ENCODE data around the gene RELL2. TPM values are rescaled to one million over a fixed set of nuclear protein-coding genes. Genes with fewer than 3 reads are reported as not detected.

RELL2 gene
- total RNA-seq, 1 experiment from 2014 or later = 13.3 TPM

GRCh38 chr5:141668601-141669265 is 31.9 kb downstream of the RELL2 start:
- no peaks in the 10 kb centered on the region for H3K27me3 ChIP-seq (ENCODE audit: control insufficient read depth, insufficient read depth, low read length)
- 0 out of 2 replicates have a peak, but pooled peaks cover 3% of the 10 kb centered on the region for H3K4me1 ChIP-seq (ENCODE audit: control insufficient read depth, insufficient read depth, low read length)
- DNase-seq (ENCODE audit: low read depth, low spot score) = no peak
- H3K27ac ChIP-seq (ENCODE audit: low read length) = no peak overlapping the region
- BruUV-seq (replicated peaks) = no TSS peak
- in situ Hi-C loops (cut with HindIII; ENCODE audit: low pct_unique_long_range_greater_than_20kb, low sequenced_read_pairs) (no loop called here), intact Hi-C loops (cut with micrococcal nuclease; ENCODE audit: unreplicated experiment) (loop anchor here (10.0 kb wide), 1 partner anchor 296 kb away; the partner anchor contains the start of gene RNF14)
- TF ChIP-seq REST (IDR thresholded peaks at IDR 0.05; ENCODE audit: insufficient read depth in 1 of 2, low read depth in 2 of 2, low read length in 1 of 2) = no peak
- TF ChIP-seq, protein P1, sequence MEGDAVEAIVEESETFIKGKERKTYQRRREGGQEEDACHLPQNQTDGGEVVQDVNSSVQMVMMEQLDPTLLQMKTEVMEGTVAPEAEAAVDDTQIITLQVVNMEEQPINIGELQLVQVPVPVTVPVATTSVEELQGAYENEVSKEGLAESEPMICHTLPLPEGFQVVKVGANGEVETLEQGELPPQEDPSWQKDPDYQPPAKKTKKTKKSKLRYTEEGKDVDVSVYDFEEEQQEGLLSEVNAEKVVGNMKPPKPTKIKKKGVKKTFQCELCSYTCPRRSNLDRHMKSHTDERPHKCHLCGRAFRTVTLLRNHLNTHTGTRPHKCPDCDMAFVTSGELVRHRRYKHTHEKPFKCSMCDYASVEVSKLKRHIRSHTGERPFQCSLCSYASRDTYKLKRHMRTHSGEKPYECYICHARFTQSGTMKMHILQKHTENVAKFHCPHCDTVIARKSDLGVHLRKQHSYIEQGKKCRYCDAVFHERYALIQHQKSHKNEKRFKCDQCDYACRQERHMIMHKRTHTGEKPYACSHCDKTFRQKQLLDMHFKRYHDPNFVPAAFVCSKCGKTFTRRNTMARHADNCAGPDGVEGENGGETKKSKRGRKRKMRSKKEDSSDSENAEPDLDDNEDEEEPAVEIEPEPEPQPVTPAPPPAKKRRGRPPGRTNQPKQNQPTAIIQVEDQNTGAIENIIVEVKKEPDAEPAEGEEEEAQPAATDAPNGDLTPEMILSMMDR (IDR thresholded peaks at IDR 0.05) = no peak
- no peak for TF ChIP-seq POLR2AphosphoS5 (IDR thresholded peaks at IDR 0.05; ENCODE audit: low read depth, low read length)
- no peak for TF ChIP-seq TCF7L2 (IDR thresholded peaks at IDR 0.05; ENCODE audit: low read depth, low read length)
- TF ChIP-seq SIN3A (IDR thresholded peaks at IDR 0.05; ENCODE audit: borderline replicate concordance, insufficient read depth, low read depth, low read length) = no peak
- CTCF ChIA-PET = no interaction called here
- no peaks in the 10 kb centered on the region for H3K9me3 ChIP-seq (ENCODE audit: control insufficient read depth, insufficient read depth, low read depth, low read length)
- no peaks in the 10 kb centered on the region for H3K36me3 ChIP-seq (ENCODE audit: control insufficient read depth, insufficient read depth, low read length)
- no peak for ATAC-seq
- POLR2A ChIA-PET = interaction anchor here (1.3 kb wide), 1 partner anchor 26 kb away, joined by 3 read pairs; no protein-coding TSS in a partner anchor
- H3K4me3 ChIP-seq (ENCODE audit: low read depth in 2 of 2, low read length in 2 of 2) = no peak overlapping the region

- no peak overlapping the region for H3K27ac ChIP-seq (ENCODE audit: low read length)
- DNase-seq (ENCODE audit: low read depth, low spot score) (no peak), ATAC-seq (no peak)
- no TSS peak for BruUV-seq (replicated peaks)
- CTCF ChIA-PET = no interaction called here
- TF ChIP-seq POLR2AphosphoS5 (IDR thresholded peaks at IDR 0.05; ENCODE audit: low read depth, low read length) (no peak), TCF7L2 (IDR thresholded peaks at IDR 0.05; ENCODE audit: low read depth, low read length) (no peak), SIN3A (IDR thresholded peaks at IDR 0.05; ENCODE audit: borderline replicate concordance, insufficient read depth, low read depth, low read length) (no peak), REST (IDR thresholded peaks at IDR 0.05; ENCODE audit: insufficient read depth in 1 of 2, low read depth in 2 of 2, low read length in 1 of 2) (no peak)
- TF ChIP-seq, protein P1 (IDR thresholded peaks at IDR 0.05) = no peak
- 0 out of 2 replicates have a peak, but pooled peaks cover 3% of the 10 kb centered on the region for H3K4me1 ChIP-seq (ENCODE audit: control insufficient read depth, insufficient read depth, low read length)
- no peak overlapping the region for H3K4me3 ChIP-seq (ENCODE audit: low read depth in 2 of 2, low read length in 2 of 2)
- in situ Hi-C loops (cut with HindIII; ENCODE audit: low pct_unique_long_range_greater_than_20kb, low sequenced_read_pairs) = no loop called here
- no peaks in the 10 kb centered on the region for H3K27me3 ChIP-seq (ENCODE audit: control insufficient read depth, insufficient read depth, low read length)
- H3K36me3 ChIP-seq (ENCODE audit: control insufficient read depth, insufficient read depth, low read length) = no peaks in the 10 kb centered on the region
- H3K9me3 ChIP-seq (ENCODE audit: control insufficient read depth, insufficient read depth, low read depth, low read length) = no peaks in the 10 kb centered on the region
- intact Hi-C loops (cut with micrococcal nuclease; ENCODE audit: unreplicated experiment) = loop anchor here (10.0 kb wide), 1 partner anchor 295 kb away; the partner anchor contains the start of gene RNF14
- POLR2A ChIA-PET = interaction anchor here (1.3 kb wide), 1 partner anchor 27 kb away, joined by 3 read pairs; no protein-coding TSS in a partner anchor
These were observed 32.7 kb downstream of the RELL2 start for GRCh38 chr5:141669520-141669919.
